ENCODE measurements around the gene CBLB.
"Not testable (repeated sequence)": the region's sequence is repeated elsewhere in the genome, so short reads cannot be mapped to it uniquely, and the experiment has no call there.

The CBLB gene

GRCh38 chr3:105824129-105824528, 44.7 kb downstream of the CBLB start:
- DNase-seq (ENCODE audit: low read depth), result no peak
- TF ChIP-seq CTCF (IDR thresholded peaks at IDR 0.05; ENCODE audit: control insufficient read depth, extremely low read depth, insufficient read depth), result no peak
- no peak overlapping the region for H3K4me3 ChIP-seq (ENCODE audit: low read depth, low read length)

- DNase-seq (ENCODE audit: low read depth), result no peak
- no peak for TF ChIP-seq CTCF (IDR thresholded peaks at IDR 0.05; ENCODE audit: control insufficient read depth, extremely low read depth, insufficient read depth)
These were observed 45.5 kb downstream of the CBLB start for GRCh38 chr3:105823149-105823867.

GRCh38 chr3:105822171-105823123, 46.4 kb downstream of the CBLB start:
- DNase-seq (ENCODE audit: low read depth), result no peak
- no peak overlapping the region for H3K4me3 ChIP-seq (ENCODE audit: low read depth, low read length)
- TF ChIP-seq CTCF (IDR thresholded peaks at IDR 0.05; ENCODE audit: control insufficient read depth, extremely low read depth, insufficient read depth), result no peak

More at GRCh38 chr3:105823149-105823867, 45.5 kb downstream of the CBLB start:
- no peak overlapping the region for H3K4me3 ChIP-seq (ENCODE audit: low read depth, low read length)

GRCh38 chr3:105821433-105821832, 47.4 kb downstream of the CBLB start:
- TF ChIP-seq CTCF (IDR thresholded peaks at IDR 0.05; ENCODE audit: control insufficient read depth, extremely low read depth, insufficient read depth), result no peak
- DNase-seq (ENCODE audit: low read depth), result no peak
- H3K4me3 ChIP-seq (ENCODE audit: low read depth, low read length), result no peak overlapping the region

- no peak for TF ChIP-seq CTCF (IDR thresholded peaks at IDR 0.05; ENCODE audit: control insufficient read depth, extremely low read depth, insufficient read depth)
- H3K4me3 ChIP-seq (ENCODE audit: low read depth, low read length), result no peak overlapping the region
These were observed 52.0 kb downstream of the CBLB start for GRCh38 chr3:105816833-105817232.

GRCh38 chr3:105815331-105815730, 53.5 kb downstream of the CBLB start:
- DNase-seq (ENCODE audit: low read depth); H3K4me3 ChIP-seq (ENCODE audit: low read depth, low read length): not testable (repeated sequence)

More at GRCh38 chr3:105816833-105817232, 52.0 kb downstream of the CBLB start:
- DNase-seq (ENCODE audit: low read depth), result no peak

- TF ChIP-seq CTCF (IDR thresholded peaks at IDR 0.05; ENCODE audit: control insufficient read depth, extremely low read depth, insufficient read depth), result no peak
- no peak for DNase-seq (ENCODE audit: low read depth)
- H3K4me3 ChIP-seq (ENCODE audit: low read depth, low read length), result no peak overlapping the region
These were observed 55.1 kb downstream of the CBLB start for GRCh38 chr3:105813710-105814109.

All from LNCaP clone FGC (cell line).